Measurements from ENCODE around the gene INPP5E.

- TF ChIP-seq POLR2A (IDR thresholded peaks at IDR 0.05) = no peak
- TF ChIP-seq EP300 (IDR thresholded peaks at IDR 0.05) = no peak
Observed at GRCh38 chr9:136464241-136464640, 24.6 kb upstream of the INPP5E start.
